ENCODE measurements around the gene C1QTNF2.
"Not testable (repeated sequence)": the region's sequence is repeated elsewhere in the genome, so short reads cannot be mapped to it uniquely, and the experiment has no call there.

C1QTNF2 gene

GRCh38 chr5:160339406-160340130 is 30.9 kb downstream of the C1QTNF2 start:
- no peak for DNase-seq

DNA sequence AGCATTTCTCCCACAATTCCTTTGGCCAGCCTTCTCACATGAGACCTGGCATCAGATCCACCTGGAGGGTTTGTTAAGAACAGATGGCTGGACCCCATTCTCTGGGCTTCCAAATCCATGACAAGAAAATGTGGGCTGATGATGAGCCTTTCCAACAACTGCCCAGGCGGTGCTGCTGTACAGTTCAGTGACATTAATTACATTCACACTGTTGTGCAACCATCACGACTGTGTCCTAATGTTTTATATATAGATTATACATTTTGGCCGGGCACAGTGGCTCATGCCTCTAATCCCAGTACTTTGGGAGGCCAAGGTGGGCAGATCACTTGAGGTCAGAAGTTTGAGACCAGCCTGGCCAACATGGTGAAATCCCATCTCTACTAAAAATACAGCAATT is 35.7 kb downstream of the C1QTNF2 start:
- not testable (repeated sequence) for DNase-seq

DNA sequence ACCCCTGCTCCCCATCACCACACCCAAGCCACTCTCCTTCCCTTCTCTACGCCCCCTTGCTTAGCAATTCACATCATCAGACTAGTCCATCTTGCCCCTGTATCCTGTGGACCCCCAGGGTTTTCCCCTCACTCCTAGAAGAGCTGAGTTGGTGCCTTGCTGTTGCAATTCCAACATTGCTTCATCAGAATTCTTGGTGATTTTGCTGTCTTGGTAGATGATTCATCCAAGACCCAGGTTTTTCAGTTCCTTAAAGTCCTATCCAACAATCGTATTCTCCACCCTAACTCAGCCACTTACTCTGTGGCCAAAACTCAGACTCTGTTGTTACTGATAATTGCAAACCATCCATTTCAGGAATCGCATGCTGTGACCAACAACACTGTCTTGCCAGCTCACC is 36.7 kb downstream of the C1QTNF2 start:
- DNase-seq: no peak

- DNase-seq: no peak
These were observed 40.2 kb downstream of the C1QTNF2 start for GRCh38 chr5:160330212-160330611.

DNA sequence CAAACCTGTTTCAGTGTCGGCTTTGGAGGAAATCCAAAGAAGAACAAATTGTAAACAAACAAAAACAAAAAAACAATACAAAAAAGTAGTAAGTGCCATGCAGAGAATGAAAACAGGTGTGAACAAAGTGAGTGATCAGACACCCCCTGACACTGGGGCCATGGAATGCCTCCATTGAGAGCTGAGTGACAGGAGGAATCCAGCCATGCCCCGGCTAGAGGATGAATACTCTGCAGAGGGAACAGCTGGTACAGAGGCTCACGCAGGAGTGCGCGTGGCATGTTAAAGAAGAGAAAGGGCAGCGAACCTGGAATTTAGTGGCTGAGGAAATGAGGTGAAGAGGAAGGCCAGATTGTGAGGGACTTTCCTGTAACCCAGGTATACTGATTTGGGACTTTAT is 42.6 kb downstream of the C1QTNF2 start:
- no peak for DNase-seq

DNA sequence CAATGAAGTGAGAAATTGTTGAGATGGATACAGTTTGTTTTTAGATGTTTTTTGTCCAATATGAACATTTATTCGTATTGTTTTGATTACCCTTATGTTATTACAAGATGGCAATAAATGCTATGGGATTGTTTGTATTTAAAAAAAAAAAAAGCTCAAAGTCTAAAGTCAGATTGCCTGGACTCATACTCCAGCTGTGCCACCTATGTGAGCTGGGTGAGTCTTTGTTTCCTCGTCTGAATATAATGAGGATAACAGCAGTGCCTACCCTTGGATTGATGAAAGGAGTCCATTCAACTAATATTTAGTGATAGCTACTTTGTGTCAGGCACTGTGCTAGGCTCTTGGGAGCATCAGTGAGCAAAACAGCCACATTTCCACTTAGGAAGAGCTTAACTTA is 43.4 kb downstream of the C1QTNF2 start:
- DNase-seq: no peak

DNA sequence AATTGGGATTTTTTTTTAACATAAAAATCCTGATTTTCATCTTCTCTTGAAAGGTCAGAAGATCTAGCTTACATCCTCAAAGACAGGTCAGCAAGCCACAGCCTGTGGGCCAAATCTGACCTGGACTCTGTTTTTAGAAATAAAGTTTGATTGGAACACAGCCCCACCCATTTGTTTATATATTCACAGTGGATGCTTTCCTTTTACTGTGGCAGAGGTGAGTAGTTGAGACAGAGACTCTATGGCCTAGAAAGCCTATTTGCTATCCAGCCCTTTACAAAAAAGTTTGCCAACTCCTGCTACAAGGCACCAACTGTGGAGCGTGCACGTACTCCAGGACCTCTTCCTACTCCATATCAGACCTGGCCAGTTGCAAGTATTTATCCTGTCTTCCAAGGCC is 44.7 kb downstream of the C1QTNF2 start:
- no peak for DNase-seq

DNA sequence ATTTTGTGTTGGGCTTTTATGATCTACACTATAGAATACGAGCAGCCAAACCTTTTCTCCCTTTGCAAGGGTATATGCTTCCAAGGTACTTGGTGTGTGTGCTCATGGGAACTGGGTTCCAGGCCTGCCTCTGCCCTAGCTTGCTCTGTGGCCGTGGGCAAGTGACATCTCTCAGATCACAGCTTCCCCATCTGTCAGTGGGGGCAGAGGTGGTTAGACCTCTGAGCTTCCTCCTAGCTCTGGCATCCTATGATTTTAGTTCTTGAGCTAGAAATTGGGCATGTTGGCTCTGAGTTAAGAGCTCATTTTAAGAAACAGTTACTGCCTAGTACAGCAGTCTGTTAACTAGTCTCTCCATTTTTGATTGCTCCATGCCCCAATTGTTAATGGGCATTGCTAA is 45.5 kb downstream of the C1QTNF2 start:
- no peak for DNase-seq

GRCh38 chr5:160318409-160318808 is 52.0 kb downstream of the C1QTNF2 start:
- DNase-seq: no peak

DNA sequence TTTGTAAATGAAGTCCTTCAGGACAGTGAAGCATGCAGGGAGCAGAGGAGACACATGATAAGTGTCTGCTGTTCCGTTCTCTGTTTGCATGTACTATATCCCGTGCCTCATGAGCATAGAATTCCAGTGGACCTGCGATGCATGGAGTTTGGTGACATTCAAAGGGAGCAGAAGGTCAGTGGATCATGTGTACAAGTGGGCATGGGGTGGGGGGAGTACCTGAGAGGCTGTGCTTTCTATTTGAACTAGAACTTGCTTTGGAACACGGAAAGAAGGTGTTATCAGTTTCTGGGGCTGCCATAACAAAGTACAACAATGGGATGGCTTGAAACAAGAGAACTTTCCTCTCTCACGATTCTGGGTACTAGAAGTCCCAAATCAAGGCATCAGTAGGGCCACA is 53.0 kb downstream of the C1QTNF2 start:
- no peak for DNase-seq

GRCh38 chr5:160315968-160316367 is 54.5 kb downstream of the C1QTNF2 start:
- DNase-seq: no peak

GRCh38 chr5:160312960-160313727 is 57.3 kb downstream of the C1QTNF2 start:
- DNase-seq: no peak

DNA sequence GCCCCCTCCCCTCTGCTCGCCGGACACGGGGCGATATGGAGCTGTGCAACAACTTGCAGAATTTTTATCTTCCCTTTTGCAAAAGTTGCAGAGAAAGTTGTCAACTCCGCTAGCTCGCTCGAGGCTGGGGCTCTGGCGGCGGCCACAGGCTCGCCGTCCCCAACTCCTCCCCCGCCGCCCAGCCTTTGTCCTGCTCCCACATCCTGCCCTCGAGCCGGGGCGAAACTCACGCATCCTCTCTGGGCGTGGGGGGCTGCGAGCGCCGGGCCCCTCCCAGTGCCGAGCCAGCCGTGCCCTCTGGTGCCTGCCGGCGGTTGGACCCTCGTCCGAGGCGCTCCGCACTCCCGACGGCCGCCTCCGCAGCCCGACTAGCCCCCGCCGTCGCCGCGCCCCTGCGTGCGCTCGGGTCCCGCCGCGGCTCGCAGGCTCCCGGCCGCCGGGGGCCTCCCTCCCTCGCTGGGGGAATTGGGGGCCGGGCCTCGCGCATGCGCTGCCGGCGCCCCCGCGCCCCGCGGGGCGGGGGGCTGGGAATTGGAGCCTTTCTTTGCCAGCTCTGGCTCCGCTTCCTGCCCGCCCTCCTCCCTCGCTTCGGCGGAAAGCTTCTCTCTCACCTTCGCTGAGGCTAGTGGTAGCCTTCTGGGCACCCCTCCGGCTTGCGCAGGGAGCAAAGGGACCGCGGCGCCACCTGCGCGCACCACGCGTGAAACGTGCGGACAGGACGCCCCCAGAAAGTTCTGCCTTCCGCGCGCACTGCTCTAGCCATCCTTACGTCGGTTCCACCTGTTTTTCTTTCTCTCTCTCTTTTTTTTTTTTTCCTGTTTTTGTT is 58.1 kb downstream of the C1QTNF2 start, which contains the start of gene CCNJL:
TSS of gene CCNJL (minus strand) at position 431 of the 826 bp plus-strand sequence. CDS start 641 bp downstream, outside the sequence.
- peak in 1 of 2 experiments; percentile 10 for DNase-seq

DNA sequence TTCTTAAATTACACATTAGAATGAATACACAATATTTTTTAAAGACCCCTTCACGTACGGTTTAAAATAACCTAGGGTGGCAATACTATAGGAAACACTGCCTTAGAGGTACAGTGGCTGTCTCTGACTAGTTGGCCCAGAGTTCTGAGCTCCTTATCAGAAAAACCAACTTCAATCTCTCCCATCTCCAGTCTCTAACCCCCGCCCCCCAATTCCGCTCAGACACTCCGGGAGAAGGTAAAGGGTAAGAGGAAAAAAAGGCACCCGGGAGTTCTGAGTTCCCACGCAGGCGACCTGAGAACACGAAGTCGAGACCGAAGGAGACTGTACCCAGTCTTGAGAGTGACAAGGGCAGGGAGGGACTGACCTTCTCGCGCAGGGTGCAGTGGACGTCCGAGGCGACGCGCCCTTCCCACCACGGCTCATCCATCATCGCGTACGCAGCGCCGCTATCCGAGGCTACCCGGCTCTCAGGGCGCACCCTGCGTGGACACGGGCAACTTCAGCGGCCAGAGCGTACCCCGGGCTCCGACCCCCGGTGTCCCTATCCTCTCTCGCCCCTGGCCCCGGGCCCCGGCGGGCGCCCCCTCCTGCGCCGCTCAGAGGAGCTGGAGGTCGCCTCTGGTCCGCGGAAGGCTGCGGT is 58.8 kb downstream of the C1QTNF2 start:
- DNase-seq: no peak

DNA sequence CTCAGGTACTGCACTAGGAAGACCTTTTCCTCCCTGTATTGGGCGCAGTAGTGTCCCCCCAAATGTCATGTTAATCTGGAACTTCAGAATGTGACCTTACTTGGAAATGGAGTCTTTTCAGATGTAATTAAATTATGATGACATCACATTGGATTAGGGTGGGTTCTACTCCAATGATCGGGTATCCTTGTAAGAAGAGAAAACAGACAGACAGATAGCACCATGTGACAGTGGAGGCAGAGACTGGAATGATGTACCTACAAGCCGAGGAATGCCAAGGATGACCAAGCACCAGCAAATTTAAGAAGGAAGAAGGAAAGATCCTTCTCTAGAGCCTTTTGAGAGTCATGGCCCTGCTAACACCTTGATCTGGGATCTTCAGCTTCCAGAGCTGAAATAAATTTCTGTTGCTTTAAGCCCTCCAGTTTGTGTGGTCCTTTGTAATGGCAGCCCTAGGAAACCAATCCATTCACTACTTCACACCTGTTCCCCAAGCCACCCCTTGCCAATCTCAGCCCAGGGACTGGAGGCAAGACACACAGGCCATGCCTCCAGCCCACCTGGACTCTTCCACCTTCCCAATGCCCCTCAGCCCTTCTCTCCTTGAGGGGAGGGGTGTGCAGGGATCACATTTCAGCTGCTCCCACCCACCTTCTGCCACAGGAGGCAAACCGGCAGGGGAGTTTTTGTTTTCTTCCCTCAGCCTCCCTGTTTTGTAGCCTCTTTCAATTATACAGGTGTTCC is 59.7 kb downstream of the C1QTNF2 start:
- DNase-seq: no peak

- DNase-seq: no peak
These were observed 60.3 kb downstream of the C1QTNF2 start for GRCh38 chr5:160310140-160310539.

- no peak for DNase-seq
These were observed 63.7 kb downstream of the C1QTNF2 start for GRCh38 chr5:160306696-160307095.

GRCh38 chr5:160305319-160305718 is 65.1 kb downstream of the C1QTNF2 start:
- DNase-seq: no peak

GRCh38 chr5:160303690-160304089 is 66.7 kb downstream of the C1QTNF2 start:
- DNase-seq: no peak

DNA sequence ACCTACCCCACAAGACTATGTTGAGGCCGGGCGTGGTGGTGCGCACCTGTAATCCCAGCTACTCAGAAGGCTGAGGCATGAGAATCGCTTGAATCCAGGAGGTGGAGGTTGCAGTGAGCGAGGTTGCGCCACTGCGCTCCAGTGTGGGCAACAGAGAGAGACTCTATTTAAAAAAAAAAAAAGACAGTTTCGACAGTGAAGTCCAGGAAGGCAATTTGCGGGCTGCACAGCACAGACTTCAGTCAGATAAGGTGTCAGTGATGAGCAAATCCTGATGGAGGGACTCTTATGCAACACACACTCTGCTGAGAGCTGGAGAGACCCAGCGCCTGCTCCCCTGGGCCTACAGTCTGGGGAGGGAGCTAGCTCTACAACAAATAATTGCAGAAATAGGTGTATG is 72.2 kb downstream of the C1QTNF2 start:
- DNase-seq: no peak

- no peak for DNase-seq
These were observed 72.7 kb downstream of the C1QTNF2 start for GRCh38 chr5:160297776-160298175.

Data from NCI-H187 (cell line).